GM19463 (cell line): ENCODE results near the gene CPT2.

ENCODE experiments used
- ATAC-seq: cut with Tn5 transposase; IDR thresholded peaks from one replicate; pipeline ENCODE4 v1.9.1; 2021; ENCODE audit warnings: mild to moderate bottlenecking, moderate library complexity; ENCODE audit not compliant: unreplicated experiment

Gene CPT2

GRCh38 chr1:53259932-53260331 lies 63.3 kb downstream of the CPT2 start:
- ATAC-seq: no peak

GRCh38 chr1:53260631-53261247 lies 64.1 kb downstream of the CPT2 start:
- no peak for ATAC-seq

GRCh38 chr1:53262000-53262399 lies 65.4 kb downstream of the CPT2 start:
- ATAC-seq: no peak
